Hematopoietic multipotent progenitor cell (in vitro differentiated cells): Measurements from ENCODE around the gene PCDHGC4. TPM values are rescaled to one million over a fixed set of nuclear protein-coding genes. Genes with fewer than 3 reads are reported as not detected.

Experiments
- DNase-seq, 3 donors: peaks; one replicate each; pipeline ENCODE4 v3.0.0-alpha.2; 2011 to 2015; ENCODE audit warnings: low read depth in 2 of 3, low spot score in 2 of 3
- total RNA-seq: library from RNA; depleted of rRNA; stranded (reverse); fragments of >200 nt; gene quantifications from one replicate; pipeline ENCODE4 v1.2.3, GENCODE V29; 2012

Gene PCDHGC4
- total RNA-seq, 1 donor: 0.54 TPM

- no peak for DNase-seq
Observed at GRCh38 chr5:141527426-141527825, 42.6 kb downstream of the PCDHGC4 start.

- DNase-seq: no peak
Observed at GRCh38 chr5:141528291-141528984, 43.6 kb downstream of the PCDHGC4 start.

DNA sequence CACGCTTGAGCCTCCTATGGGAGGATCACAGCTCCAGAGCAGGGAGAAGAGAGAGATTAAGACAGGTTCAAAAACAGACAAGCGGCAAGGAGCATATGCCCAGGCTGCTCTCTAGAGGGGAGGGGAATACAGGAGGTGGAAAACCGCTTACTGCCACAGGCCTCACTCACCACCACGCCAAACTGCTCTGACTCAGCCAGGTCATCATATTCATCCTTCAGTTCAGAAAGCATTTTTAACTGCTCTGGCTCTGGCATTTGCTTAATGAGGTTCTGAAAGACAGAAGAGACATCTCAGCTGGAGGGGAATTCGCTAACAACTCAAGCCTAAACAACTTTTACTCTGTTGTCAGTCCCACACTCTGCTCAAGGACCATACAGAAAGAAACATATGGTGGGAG, 44.2 kb downstream of the PCDHGC4 start:
- no peak for DNase-seq

GRCh38 chr5:141529873-141530272, 45.0 kb downstream of the PCDHGC4 start:
- DNase-seq: no peak

- no peak for DNase-seq
Observed at GRCh38 chr5:141532726-141533125, 47.9 kb downstream of the PCDHGC4 start.

DNA sequence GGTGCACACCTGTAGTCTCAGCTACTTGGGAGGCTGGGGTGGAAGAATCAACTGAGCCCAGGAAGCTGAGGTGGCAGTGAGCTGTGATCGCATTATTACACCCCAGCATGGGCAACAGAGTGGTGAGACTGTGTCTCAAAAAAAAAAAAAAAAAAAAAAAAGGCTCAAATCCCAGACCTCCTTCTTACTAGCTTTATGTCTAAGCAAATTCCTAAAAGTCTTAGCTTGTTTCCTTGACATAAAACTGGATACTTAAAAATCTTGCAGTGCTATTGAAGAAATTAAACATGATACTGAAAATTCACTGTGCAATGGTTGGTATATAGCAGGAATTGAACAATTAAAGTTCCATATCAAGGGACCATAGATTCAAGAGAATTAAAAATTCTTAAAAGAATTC, 49.1 kb downstream of the PCDHGC4 start:
- no peak for DNase-seq

DNA sequence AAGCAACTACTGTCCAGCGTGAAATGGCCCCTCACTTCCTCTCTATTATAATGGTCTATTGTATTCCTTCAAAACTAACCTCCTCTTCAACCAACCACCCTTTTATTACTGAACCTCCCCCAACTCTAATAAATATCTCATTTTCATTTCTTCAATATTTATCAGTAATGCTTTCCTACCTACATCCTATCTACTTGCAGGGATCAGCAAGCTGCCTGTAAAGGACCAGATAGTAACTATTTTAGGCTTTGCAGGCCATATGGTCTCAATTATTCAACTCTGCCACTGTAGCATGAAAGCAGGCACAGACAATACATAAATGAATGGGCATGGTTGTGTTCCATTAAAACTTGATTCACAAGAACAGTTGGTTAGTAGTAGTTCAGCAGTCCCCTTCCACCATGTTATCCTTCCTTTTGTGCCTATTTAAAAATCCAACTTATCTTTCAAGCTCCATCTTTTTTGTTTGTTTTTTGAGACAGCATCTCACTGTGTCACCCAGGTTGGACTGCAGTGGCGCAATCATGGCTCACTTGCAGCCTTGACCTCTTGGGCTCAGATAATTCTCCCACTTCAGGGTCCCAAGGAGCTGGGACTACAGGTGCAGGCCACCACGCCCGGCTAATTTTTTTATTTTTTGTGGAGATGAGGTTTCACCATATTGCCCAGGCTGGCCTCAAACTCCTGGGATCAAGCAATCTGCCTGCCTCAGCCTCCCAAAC, 49.8 kb downstream of the PCDHGC4 start:
- DNase-seq: no peak

Other genes starting within 250 kb of the PCDHGC4 start
- gene PCDHB15, start 239.6 kb upstream of the PCDHGC4 start, total RNA-seq: under 0.01 TPM
- gene SLC25A2, start 181.0 kb upstream of the PCDHGC4 start, total RNA-seq: 0.54 TPM
- 45.0 TPM for gene TAF7, start 164.2 kb upstream of the PCDHGC4 start, total RNA-seq
- gene PCDHGA1, start 154.5 kb upstream of the PCDHGC4 start, total RNA-seq: under 0.01 TPM
- gene PCDHGA2, start 146.3 kb upstream of the PCDHGC4 start, total RNA-seq: 0.27 TPM
- 0.54 TPM for gene PCDHGA3, start 141.2 kb upstream of the PCDHGC4 start, total RNA-seq
- 0.27 TPM for gene PCDHGB1, start 134.9 kb upstream of the PCDHGC4 start, total RNA-seq
- gene PCDHGA4, start 130.0 kb upstream of the PCDHGC4 start, total RNA-seq: 0.81 TPM
- gene PCDHGB2, start 125.0 kb upstream of the PCDHGC4 start, total RNA-seq: 2.4 TPM
- 1.1 TPM for gene PCDHGA5, start 120.9 kb upstream of the PCDHGC4 start, total RNA-seq
- gene PCDHGB3, start 114.8 kb upstream of the PCDHGC4 start, total RNA-seq: 3.5 TPM
- gene PCDHGA6, start 111.1 kb upstream of the PCDHGC4 start, total RNA-seq: 1.9 TPM
- gene PCDHGA7, start 102.3 kb upstream of the PCDHGC4 start, total RNA-seq: 0.81 TPM
- gene PCDHGB4, start 97.3 kb upstream of the PCDHGC4 start, total RNA-seq: 1.6 TPM
- gene PCDHGA8, start 92.4 kb upstream of the PCDHGC4 start, total RNA-seq: 0.54 TPM
- gene PCDHGB5, start 87.1 kb upstream of the PCDHGC4 start, total RNA-seq: 2.4 TPM
- 1.1 TPM for gene PCDHGA9, start 82.3 kb upstream of the PCDHGC4 start, total RNA-seq
- gene PCDHGB6, start 77.0 kb upstream of the PCDHGC4 start, total RNA-seq: 0.81 TPM
- 1.1 TPM for gene PCDHGA10, start 72.0 kb upstream of the PCDHGC4 start, total RNA-seq
- 2.2 TPM for gene PCDHGB7, start 67.4 kb upstream of the PCDHGC4 start, total RNA-seq
- 1.3 TPM for gene PCDHGA11, start 64.0 kb upstream of the PCDHGC4 start, total RNA-seq
- gene PCDHGA12, start 54.5 kb upstream of the PCDHGC4 start, total RNA-seq: 2.2 TPM
- 1.1 TPM for gene PCDHGC3, start 9.1 kb upstream of the PCDHGC4 start, total RNA-seq
- 0.27 TPM for gene PCDHGC5, start 4.1 kb downstream of the PCDHGC4 start, total RNA-seq
- 41.5 TPM for gene DIAPH1, start 134.0 kb downstream of the PCDHGC4 start, total RNA-seq
- 49.8 TPM for gene HDAC3, start 151.8 kb downstream of the PCDHGC4 start, total RNA-seq
- 2.4 TPM for gene RELL2, start 152.0 kb downstream of the PCDHGC4 start, total RNA-seq
- 35.5 TPM for gene FCHSD1, start 166.4 kb downstream of the PCDHGC4 start, total RNA-seq
- 0.27 TPM for gene ARAP3, start 197.2 kb downstream of the PCDHGC4 start, total RNA-seq